ENCODE measurements around the gene IGSF9. TPM values are rescaled to one million over a fixed set of nuclear protein-coding genes. Genes with fewer than 3 reads are reported as not detected.
A peak's percentile ranks its signal among the peaks of the same experiment; 100 is the strongest.

The IGSF9 gene
- total RNA-seq, 1 donor from 2014 or later = 0.25 TPM

GRCh38 chr1:159927849-159928431, 17.5 kb downstream of the IGSF9 start:
- Histone ChIP-seq H3K4me3 (no peak overlapping the region), H3K9me3 (replicated peaks) (no peaks in the 10 kb centered on the region), H3K27ac (replicated peaks) (no peak overlapping the region), H3K4me1 (peaks cover 35% of the 10 kb centered on the region), H3K27me3 (ENCODE audit: low read depth) (no peaks in the 10 kb centered on the region), H3K36me3 (no peaks in the 10 kb centered on the region)
- intact Hi-C loops (cut with micrococcal nuclease) = no loop called here
- DNase-seq = no peak
- TF ChIP-seq CTCF (IDR thresholded peaks at IDR 0.05; ENCODE audit: borderline replicate concordance) = no peak

- Histone ChIP-seq H3K4me3 (no peak overlapping the region), H3K4me1 (peaks cover 41% of the 10 kb centered on the region), H3K27ac (replicated peaks) (no peak overlapping the region), H3K9me3 (replicated peaks) (no peaks in the 10 kb centered on the region), H3K36me3 (no peaks in the 10 kb centered on the region), H3K27me3 (ENCODE audit: low read depth) (no peaks in the 10 kb centered on the region)
- no peak for DNase-seq
- TF ChIP-seq CTCF (IDR thresholded peaks at IDR 0.05; ENCODE audit: borderline replicate concordance) = no peak
- intact Hi-C loops (cut with micrococcal nuclease) = no loop called here
These were observed 18.1 kb downstream of the IGSF9 start for GRCh38 chr1:159927211-159927848.

GRCh38 chr1:159925719-159926078, 19.7 kb downstream of the IGSF9 start:
- Histone ChIP-seq H3K4me1 (peaks cover 58% of the 10 kb centered on the region), H3K27me3 (ENCODE audit: low read depth) (no peaks in the 10 kb centered on the region), H3K9me3 (replicated peaks) (no peaks in the 10 kb centered on the region), H3K36me3 (peaks cover 2% of the 10 kb centered on the region), H3K4me3 (peak overlapping the region; percentile 91), H3K27ac (replicated peaks) (peak overlapping the region; percentile 98)
- no peak for DNase-seq
- intact Hi-C loops (cut with micrococcal nuclease) = no loop called here
- TF ChIP-seq CTCF (IDR thresholded peaks at IDR 0.05; ENCODE audit: borderline replicate concordance) = no peak

GRCh38 chr1:159924791-159925718, 20.4 kb downstream of the IGSF9 start, which contains the start of gene TAGLN2:
TAGLN2 (minus strand) TSS chr1:159925507; CDS start chr1:159920509, 4,998 bp downstream.
- H3K27me3 ChIP-seq (ENCODE audit: low read depth) = no peaks in the 10 kb centered on the region
- no peaks in the 10 kb centered on the region for H3K9me3 ChIP-seq (replicated peaks)
- peak within 1 kb of the TSS; percentile 91 for H3K4me3 ChIP-seq
- H3K27ac ChIP-seq (replicated peaks) = peak within 1 kb of the TSS; percentile 98
- H3K4me1 ChIP-seq = peaks cover 64% of the 10 kb centered on the region
- no peak for TF ChIP-seq CTCF (IDR thresholded peaks at IDR 0.05; ENCODE audit: borderline replicate concordance)
- intact Hi-C loops (cut with micrococcal nuclease) = no loop called here
- peak; percentile 94 for DNase-seq
- peaks cover 9% of the 10 kb centered on the region for H3K36me3 ChIP-seq

GRCh38 chr1:159924025-159924790, 21.2 kb downstream of the IGSF9 start:
- intact Hi-C loops (cut with micrococcal nuclease) = no loop called here
- no peaks in the 10 kb centered on the region for H3K27me3 ChIP-seq (ENCODE audit: low read depth)
- DNase-seq = peak; percentile 90
- peak overlapping the region; percentile 98 for H3K27ac ChIP-seq (replicated peaks)
- peak overlapping the region; percentile 91 for H3K4me3 ChIP-seq
- H3K4me1 ChIP-seq = peaks cover 73% of the 10 kb centered on the region
- TF ChIP-seq CTCF (IDR thresholded peaks at IDR 0.05; ENCODE audit: borderline replicate concordance) = no peak
- no peaks in the 10 kb centered on the region for H3K9me3 ChIP-seq (replicated peaks)
- H3K36me3 ChIP-seq = peaks cover 17% of the 10 kb centered on the region
